Mesothelial cell of epicardium (in vitro differentiated cells): ENCODE results near the gene RAD51D. TPM values are rescaled to one million over a fixed set of nuclear protein-coding genes. Genes with fewer than 3 reads are reported as not detected.
"Not testable (repeated sequence)": the region's sequence is repeated elsewhere in the genome, so short reads cannot be mapped to it uniquely, and the experiment has no call there.

Experiments
- DNase-seq, 2 experiments: peaks; one replicate each; pipeline ENCODE4 v3.0.0; 2021; ENCODE audit warnings: low spot score in 2 of 2; ENCODE audit not compliant: unreplicated experiment in 2 of 2
- H3K27ac Mint-ChIP-seq: 2 replicates; pipeline ENCODE4 v1.8.0; 2021; ENCODE audit warnings: mixed read lengths
- H3K27me3 Mint-ChIP-seq: 2 replicates; pipeline ENCODE4 v1.8.0; 2021; ENCODE audit warnings: low read depth, mixed read lengths
- H3K36me3 Mint-ChIP-seq: 2 replicates; pipeline ENCODE4 v1.8.0; 2021; ENCODE audit warnings: mixed read lengths
- H3K4me1 Mint-ChIP-seq: 2 replicates; pipeline ENCODE4 v1.8.0; 2021; ENCODE audit warnings: mixed read lengths
- H3K4me3 Mint-ChIP-seq: 2 replicates; pipeline ENCODE4 v1.8.0; 2021; ENCODE audit warnings: mild to moderate bottlenecking, moderate library complexity, mixed read lengths
- H3K9me3 Mint-ChIP-seq: 2 replicates; pipeline ENCODE4 v1.8.0; 2021; ENCODE audit warnings: mixed read lengths
- total RNA-seq: library from RNA; stranded (reverse); gene quantifications from 3 replicates; pipeline ENCODE4 v1.2.1, GENCODE V29; 2021
- TF ChIP-seq, protein P1 (sequence below): fragments of 200-600 bp; sonication (generic); IDR thresholded peaks from one replicate; pipeline ENCODE4 v1.5.0; 2021; ENCODE audit warnings: antibody characterized with exemption; ENCODE audit not compliant: unreplicated experiment

RAD51D gene
- total RNA-seq, 1 donor from 2014 or later, result 17.2 TPM

DNA sequence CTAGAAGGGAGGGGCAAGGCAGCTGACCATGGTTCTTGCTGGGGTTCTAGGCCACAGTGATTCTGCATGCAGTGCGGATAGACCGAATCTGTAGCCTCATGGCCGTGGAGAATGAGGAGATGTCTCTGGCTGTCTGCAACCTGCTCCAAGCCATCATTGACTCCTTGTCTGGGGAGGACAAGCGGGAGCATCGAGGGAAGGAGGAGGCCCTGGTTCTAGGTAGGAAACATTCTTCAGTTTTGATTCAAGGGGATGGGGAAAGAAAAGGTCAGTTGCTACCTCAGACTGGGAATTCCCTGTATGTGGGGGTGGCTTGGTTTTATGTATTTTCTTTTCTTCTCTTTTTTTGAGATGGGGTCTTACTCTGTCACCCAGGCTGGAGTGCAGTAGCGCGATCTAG, 35.6 kb upstream of the RAD51D start:
- Mint-ChIP-seq H3K9me3 (no peaks in the 10 kb centered on the region), H3K4me1 (peaks cover 4% of the 10 kb centered on the region), H3K27ac (no peak overlapping the region), H3K4me3 (no peak overlapping the region), H3K36me3 (no peaks in the 10 kb centered on the region), H3K27me3 (peaks cover 24% of the 10 kb centered on the region)
- TF ChIP-seq, protein P1, sequence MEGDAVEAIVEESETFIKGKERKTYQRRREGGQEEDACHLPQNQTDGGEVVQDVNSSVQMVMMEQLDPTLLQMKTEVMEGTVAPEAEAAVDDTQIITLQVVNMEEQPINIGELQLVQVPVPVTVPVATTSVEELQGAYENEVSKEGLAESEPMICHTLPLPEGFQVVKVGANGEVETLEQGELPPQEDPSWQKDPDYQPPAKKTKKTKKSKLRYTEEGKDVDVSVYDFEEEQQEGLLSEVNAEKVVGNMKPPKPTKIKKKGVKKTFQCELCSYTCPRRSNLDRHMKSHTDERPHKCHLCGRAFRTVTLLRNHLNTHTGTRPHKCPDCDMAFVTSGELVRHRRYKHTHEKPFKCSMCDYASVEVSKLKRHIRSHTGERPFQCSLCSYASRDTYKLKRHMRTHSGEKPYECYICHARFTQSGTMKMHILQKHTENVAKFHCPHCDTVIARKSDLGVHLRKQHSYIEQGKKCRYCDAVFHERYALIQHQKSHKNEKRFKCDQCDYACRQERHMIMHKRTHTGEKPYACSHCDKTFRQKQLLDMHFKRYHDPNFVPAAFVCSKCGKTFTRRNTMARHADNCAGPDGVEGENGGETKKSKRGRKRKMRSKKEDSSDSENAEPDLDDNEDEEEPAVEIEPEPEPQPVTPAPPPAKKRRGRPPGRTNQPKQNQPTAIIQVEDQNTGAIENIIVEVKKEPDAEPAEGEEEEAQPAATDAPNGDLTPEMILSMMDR, result no peak
- no peak for DNase-seq

DNA sequence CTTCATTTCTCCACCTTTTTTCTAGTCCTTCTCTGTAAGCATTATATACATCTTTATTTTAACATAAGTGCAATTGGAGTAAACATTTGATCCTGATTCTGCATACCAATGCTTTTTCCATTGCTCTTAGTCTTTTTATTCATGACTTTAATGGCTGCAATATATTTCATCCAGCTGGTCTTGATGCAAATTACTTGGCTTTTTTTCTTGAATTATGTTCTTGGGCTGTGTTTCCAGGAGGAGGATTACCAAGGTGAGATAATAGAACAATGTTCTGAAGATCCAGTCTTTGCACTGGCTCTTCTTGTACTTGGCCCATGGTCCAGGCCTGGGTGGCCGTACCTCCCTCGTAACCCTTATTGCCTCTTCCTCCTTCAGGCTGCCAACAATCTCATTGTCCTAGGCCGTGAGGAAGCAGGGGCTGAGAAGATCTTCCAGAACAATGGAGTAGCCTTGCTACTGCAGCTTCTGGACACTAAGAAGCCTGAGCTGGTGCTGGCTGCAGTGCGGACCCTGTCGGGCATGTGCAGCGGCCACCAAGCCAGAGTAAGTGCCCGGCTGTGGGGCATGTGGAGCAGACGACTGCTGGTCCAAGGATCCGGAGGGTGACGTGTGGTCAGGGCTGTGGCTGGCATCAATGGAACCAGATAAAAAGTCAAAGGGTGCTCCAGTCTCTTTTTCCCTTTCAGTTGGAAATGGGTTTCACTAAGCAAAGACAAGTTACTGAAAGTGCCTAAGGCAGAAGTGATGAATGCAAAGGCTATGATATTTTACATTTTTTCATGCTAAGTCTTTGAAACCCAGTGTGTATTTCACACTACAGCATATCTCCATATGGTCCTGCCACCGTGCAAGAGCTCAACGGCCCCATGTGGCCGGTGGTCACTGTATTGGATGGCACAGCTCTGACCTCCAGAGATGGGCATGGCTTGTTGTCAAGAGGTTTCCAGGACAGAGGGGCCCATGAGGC, 34.8 kb upstream of the RAD51D start:
- Mint-ChIP-seq H3K27me3 (peaks cover 24% of the 10 kb centered on the region), H3K36me3 (no peaks in the 10 kb centered on the region), H3K4me1 (no peaks in the 10 kb centered on the region), H3K9me3 (no peaks in the 10 kb centered on the region), H3K4me3 (no peak overlapping the region), H3K27ac (no peak overlapping the region)
- TF ChIP-seq, protein P1, result no peak
- DNase-seq, result no peak

DNA sequence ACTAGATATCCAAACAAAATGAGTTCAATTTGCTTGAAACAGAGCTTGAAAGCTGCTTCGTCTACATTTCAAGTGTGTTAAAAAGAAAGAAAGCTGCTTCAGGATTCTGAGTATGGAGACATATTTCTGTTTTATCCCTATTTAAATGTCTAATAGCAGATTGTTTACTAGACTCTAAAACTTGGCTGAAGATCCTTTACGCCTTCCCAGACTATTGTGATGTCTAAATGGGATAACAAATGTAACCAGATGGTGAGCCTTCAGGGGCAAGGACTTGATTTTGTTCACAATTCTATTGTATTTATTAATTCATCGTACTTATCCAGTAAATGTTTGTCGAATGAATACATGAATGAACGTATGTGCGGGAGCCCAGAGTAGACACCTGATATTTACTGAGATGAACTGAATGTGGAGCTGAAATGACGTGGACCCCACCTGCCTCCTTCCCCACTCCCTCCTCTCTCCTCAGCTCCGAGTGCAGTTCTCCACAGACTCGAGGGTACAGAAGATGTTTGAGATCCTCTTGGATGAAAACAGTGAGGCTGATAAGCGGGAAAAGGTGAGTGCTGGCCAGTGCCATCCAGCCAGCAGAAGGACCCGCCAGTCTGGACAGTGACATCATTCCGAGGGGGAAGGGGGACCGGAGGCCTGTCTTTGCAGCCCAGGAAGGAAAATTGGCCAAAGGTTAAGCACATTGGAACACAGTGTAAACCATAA, 32.9 kb upstream of the RAD51D start:
- Mint-ChIP-seq H3K27ac (no peak overlapping the region), H3K4me1 (no peaks in the 10 kb centered on the region), H3K4me3 (no peak overlapping the region), H3K9me3 (no peaks in the 10 kb centered on the region), H3K36me3 (no peaks in the 10 kb centered on the region), H3K27me3 (peaks cover 15% of the 10 kb centered on the region)
- TF ChIP-seq, protein P1, result no peak
- no peak for DNase-seq

DNA sequence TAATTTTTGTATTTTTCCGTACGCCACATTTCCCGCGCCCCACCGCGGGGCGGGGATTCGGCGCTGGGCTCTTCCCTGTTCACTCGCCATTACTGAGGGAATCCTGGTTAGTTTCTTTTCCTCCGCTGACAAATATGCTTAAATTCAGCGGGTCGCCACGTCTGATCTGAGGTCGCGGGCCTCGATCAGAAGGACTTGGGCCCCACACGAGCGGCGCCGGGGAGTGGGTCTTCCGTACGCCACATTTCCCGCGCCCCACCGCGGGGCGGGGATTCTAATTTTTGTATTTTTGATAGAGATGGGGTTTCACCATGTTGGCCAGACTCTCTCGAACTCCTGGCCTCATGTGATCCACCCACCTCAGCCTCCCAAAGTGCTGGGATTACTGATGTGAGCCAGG, 31.4 kb upstream of the RAD51D start:
- H3K9me3 Mint-ChIP-seq, H3K36me3 Mint-ChIP-seq, H3K4me3 Mint-ChIP-seq, H3K4me1 Mint-ChIP-seq, DNase-seq, H3K27ac Mint-ChIP-seq: not testable (repeated sequence)
- peaks cover 17% of the 10 kb centered on the region for H3K27me3 Mint-ChIP-seq

DNA sequence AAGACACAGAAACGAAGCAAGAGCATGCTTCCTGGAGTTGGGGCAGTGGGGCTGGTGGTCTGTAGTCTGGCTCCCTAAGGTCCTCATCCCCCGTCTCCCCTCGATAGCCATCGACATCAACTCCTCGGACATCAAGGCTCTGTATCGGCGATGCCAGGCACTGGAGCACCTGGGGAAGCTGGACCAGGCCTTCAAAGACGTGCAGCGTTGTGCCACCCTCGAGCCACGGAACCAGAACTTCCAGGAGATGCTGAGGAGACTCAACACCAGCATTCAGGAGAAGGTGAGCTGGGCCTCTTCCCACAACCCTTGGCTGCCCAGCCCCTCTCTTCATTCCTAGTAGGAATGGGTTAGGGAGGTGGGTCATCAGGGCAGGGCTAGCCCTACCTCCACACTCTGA, 30.3 kb upstream of the RAD51D start:
- no peaks in the 10 kb centered on the region for H3K4me1 Mint-ChIP-seq

More for the DNA sequence above, 30.3 kb upstream of the RAD51D start:
- Mint-ChIP-seq H3K4me3 (no peak overlapping the region), H3K27me3 (peaks cover 17% of the 10 kb centered on the region), H3K9me3 (no peaks in the 10 kb centered on the region), H3K27ac (no peak overlapping the region), H3K36me3 (no peaks in the 10 kb centered on the region)
- no peak for DNase-seq
- TF ChIP-seq, protein P1, result no peak
